GM18499 (cell line): Measurements from ENCODE around the gene GLRA3.
A peak's percentile ranks its signal among the peaks of the same experiment; 100 is the strongest.
"Not testable (repeated sequence)": the region's sequence is repeated elsewhere in the genome, so short reads cannot be mapped to it uniquely, and the experiment has no call there.

ENCODE experiments used
- ATAC-seq: cut with Tn5 transposase; IDR thresholded peaks from one replicate; pipeline ENCODE4 v1.9.1; 2021; ENCODE audit warnings: moderate number of reproducible peaks; ENCODE audit not compliant: insufficient read depth, unreplicated experiment

The GLRA3 gene

GRCh38 chr4:174813292-174813691 lies 15.8 kb downstream of the GLRA3 start:
- no peak for ATAC-seq

- ATAC-seq: no peak
These were observed 18.2 kb downstream of the GLRA3 start for GRCh38 chr4:174810834-174811233.

- no peak for ATAC-seq
These were observed 20.2 kb downstream of the GLRA3 start for GRCh38 chr4:174808836-174809235.

GRCh38 chr4:174808119-174808518 lies 20.9 kb downstream of the GLRA3 start:
- ATAC-seq: no peak

- no peak for ATAC-seq
These were observed 23.3 kb downstream of the GLRA3 start for GRCh38 chr4:174805746-174806145.

GRCh38 chr4:174794543-174795094 lies 34.4 kb downstream of the GLRA3 start:
- ATAC-seq: no peak

GRCh38 chr4:174789657-174790056 lies 39.4 kb downstream of the GLRA3 start:
- no peak for ATAC-seq

GRCh38 chr4:174778274-174778986 lies 50.6 kb downstream of the GLRA3 start:
- ATAC-seq: not testable (repeated sequence)

GRCh38 chr4:174775366-174775765 lies 53.7 kb downstream of the GLRA3 start:
- no peak for ATAC-seq

GRCh38 chr4:174764105-174764729 lies 64.8 kb downstream of the GLRA3 start:
- ATAC-seq: peak; percentile 45

- peak; percentile 79 for ATAC-seq
These were observed 65.5 kb downstream of the GLRA3 start for GRCh38 chr4:174763454-174764104.

GRCh38 chr4:174761451-174761850 lies 67.6 kb downstream of the GLRA3 start:
- ATAC-seq: no peak

- ATAC-seq: no peak
These were observed 71.3 kb downstream of the GLRA3 start for GRCh38 chr4:174757736-174758135.

- ATAC-seq: no peak
These were observed 76.0 kb downstream of the GLRA3 start for GRCh38 chr4:174753021-174753420.

GRCh38 chr4:174752026-174752425 lies 77.0 kb downstream of the GLRA3 start:
- ATAC-seq: no peak

- no peak for ATAC-seq
These were observed 80.0 kb downstream of the GLRA3 start for GRCh38 chr4:174749091-174749490.

GRCh38 chr4:174746710-174747109 lies 82.3 kb downstream of the GLRA3 start:
- ATAC-seq: no peak

GRCh38 chr4:174742561-174742960 lies 86.5 kb downstream of the GLRA3 start:
- ATAC-seq: no peak

- ATAC-seq: no peak
These were observed 89.5 kb downstream of the GLRA3 start for GRCh38 chr4:174739576-174739975.

GRCh38 chr4:174734181-174734580 lies 94.9 kb downstream of the GLRA3 start:
- no peak for ATAC-seq

- no peak for ATAC-seq
These were observed 111.2 kb downstream of the GLRA3 start for GRCh38 chr4:174717828-174718227.
